Measurements from ENCODE around the gene PYGM.

PYGM gene

GRCh38 chr11:64791781-64792291, 32.1 kb upstream of the PYGM start:
- no peak for DNase-seq (ENCODE audit: low read depth)

- DNase-seq (ENCODE audit: low read depth), result no peak
Measured at GRCh38 chr11:64790205-64791095, 30.7 kb upstream of the PYGM start.

GRCh38 chr11:64789331-64790204, 29.8 kb upstream of the PYGM start:
- DNase-seq (ENCODE audit: low read depth), result no peak

GRCh38 chr11:64788321-64789215, 28.8 kb upstream of the PYGM start:
- DNase-seq (ENCODE audit: low read depth), result no peak

GRCh38 chr11:64787526-64788320, 27.9 kb upstream of the PYGM start:
- DNase-seq (ENCODE audit: low read depth), result no peak

- DNase-seq (ENCODE audit: low read depth), result no peak
Measured at GRCh38 chr11:64786308-64786707, 26.5 kb upstream of the PYGM start.

GRCh38 chr11:64784813-64785581, 25.2 kb upstream of the PYGM start:
- no peak for DNase-seq (ENCODE audit: low read depth)

GRCh38 chr11:64778473-64779298, 18.9 kb upstream of the PYGM start, which contains the start of gene SF1:
TSS of gene SF1 (minus strand) at chr11:64778542. CDS start at chr11:64778392, 150 bp downstream.
- peak; percentile 100 for DNase-seq (ENCODE audit: low read depth)

- no peak for DNase-seq (ENCODE audit: low read depth)
Measured at GRCh38 chr11:64778223-64778472, 18.4 kb upstream of the PYGM start.

GRCh38 chr11:64777449-64778222, 17.9 kb upstream of the PYGM start:
- peak; percentile 61 for DNase-seq (ENCODE audit: low read depth)

- no peak for DNase-seq (ENCODE audit: low read depth)
Measured at GRCh38 chr11:64776875-64777274, 17.1 kb upstream of the PYGM start.

GRCh38 chr11:64776425-64776824, 16.7 kb upstream of the PYGM start:
- DNase-seq (ENCODE audit: low read depth), result no peak

GRCh38 chr11:64774144-64774543, 14.4 kb upstream of the PYGM start:
- no peak for DNase-seq (ENCODE audit: low read depth)

GRCh38 chr11:64772303-64773018, 12.7 kb upstream of the PYGM start:
- no peak for DNase-seq (ENCODE audit: low read depth)

- no peak for DNase-seq (ENCODE audit: low read depth)
Measured at GRCh38 chr11:64771861-64772260, 12.1 kb upstream of the PYGM start.

- DNase-seq (ENCODE audit: low read depth), result no peak
Measured at GRCh38 chr11:64770120-64770519, 10.3 kb upstream of the PYGM start.

- no peak for DNase-seq (ENCODE audit: low read depth)
Measured at GRCh38 chr11:64769283-64769682, 9.5 kb upstream of the PYGM start.

- DNase-seq (ENCODE audit: low read depth), result no peak
Measured at GRCh38 chr11:64768300-64768694, 8.5 kb upstream of the PYGM start.
